Coronary artery (tissue), 2 donors: ENCODE measurements around the gene ACLY.

Source experiments
- DNase-seq: peaks from one replicate; pipeline ENCODE4 v3.0.0-alpha.2; 2017; ENCODE audit warnings: low spot score
- H3K27ac ChIP-seq, 2 donors: fragments of 200-600 bp; sonication (generic); one replicate each; pipeline ENCODE4 v1.5.1; 2016 to 2019
- H3K4me3 ChIP-seq: fragments of 200-600 bp; sonication (generic); 2 replicates; pipeline ENCODE4 v1.5.1; 2016; ENCODE audit warnings: mild to moderate bottlenecking, moderate library complexity
- TF ChIP-seq, protein P1 (sequence below): fragments of 200-600 bp; sonication (generic); IDR thresholded peaks from one replicate; pipeline ENCODE4 v1.5.1; 2019; ENCODE audit warnings: antibody characterized with exemption

Gene ACLY

DNA sequence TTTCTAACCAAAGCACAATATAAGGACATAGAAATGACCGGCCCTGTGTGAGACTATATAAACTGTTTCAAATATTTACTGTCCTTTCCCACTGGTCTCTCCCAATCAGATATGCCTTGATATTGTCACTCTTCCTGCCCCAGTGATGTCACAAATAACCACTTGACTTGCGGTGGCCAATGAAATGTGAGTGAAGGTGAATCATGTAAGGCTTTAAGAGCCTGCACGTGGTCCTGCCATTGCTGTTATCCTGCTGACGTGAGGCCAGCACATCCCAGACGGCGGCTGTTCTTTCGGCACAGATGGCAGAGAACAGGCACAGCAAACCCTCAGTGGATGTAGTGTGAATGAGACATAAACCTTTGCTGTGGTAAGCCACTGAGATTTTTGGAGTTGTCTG lies 48.1 kb downstream of the ACLY start:
- DNase-seq: no peak
- Histone ChIP-seq H3K4me3 (no peak overlapping the region), H3K27ac (no peak overlapping the region)
- TF ChIP-seq, protein P1, sequence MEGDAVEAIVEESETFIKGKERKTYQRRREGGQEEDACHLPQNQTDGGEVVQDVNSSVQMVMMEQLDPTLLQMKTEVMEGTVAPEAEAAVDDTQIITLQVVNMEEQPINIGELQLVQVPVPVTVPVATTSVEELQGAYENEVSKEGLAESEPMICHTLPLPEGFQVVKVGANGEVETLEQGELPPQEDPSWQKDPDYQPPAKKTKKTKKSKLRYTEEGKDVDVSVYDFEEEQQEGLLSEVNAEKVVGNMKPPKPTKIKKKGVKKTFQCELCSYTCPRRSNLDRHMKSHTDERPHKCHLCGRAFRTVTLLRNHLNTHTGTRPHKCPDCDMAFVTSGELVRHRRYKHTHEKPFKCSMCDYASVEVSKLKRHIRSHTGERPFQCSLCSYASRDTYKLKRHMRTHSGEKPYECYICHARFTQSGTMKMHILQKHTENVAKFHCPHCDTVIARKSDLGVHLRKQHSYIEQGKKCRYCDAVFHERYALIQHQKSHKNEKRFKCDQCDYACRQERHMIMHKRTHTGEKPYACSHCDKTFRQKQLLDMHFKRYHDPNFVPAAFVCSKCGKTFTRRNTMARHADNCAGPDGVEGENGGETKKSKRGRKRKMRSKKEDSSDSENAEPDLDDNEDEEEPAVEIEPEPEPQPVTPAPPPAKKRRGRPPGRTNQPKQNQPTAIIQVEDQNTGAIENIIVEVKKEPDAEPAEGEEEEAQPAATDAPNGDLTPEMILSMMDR: no peak

DNA sequence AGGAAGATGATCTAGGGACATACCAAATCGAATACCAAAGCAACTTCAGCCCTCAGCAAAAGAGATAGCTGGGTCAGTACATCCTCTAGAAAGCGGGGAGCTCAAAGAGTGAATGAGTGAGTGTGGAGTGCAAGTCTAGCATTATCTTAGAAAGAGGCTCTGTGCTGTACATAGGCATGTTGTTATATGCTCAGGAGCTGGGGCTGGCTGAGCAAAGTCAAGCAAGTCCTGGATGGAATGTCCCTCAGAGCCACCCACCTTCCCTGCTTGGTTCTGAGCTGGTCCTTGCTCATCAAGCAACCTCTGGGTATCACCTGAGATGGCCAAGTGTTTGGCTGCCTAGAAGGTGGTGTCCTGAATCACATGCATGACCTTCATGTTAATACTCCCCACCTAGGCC lies 48.7 kb downstream of the ACLY start:
- DNase-seq: no peak
- no peak overlapping the region for H3K27ac ChIP-seq
- H3K4me3 ChIP-seq: no peak overlapping the region
- TF ChIP-seq, protein P1: no peak

DNA sequence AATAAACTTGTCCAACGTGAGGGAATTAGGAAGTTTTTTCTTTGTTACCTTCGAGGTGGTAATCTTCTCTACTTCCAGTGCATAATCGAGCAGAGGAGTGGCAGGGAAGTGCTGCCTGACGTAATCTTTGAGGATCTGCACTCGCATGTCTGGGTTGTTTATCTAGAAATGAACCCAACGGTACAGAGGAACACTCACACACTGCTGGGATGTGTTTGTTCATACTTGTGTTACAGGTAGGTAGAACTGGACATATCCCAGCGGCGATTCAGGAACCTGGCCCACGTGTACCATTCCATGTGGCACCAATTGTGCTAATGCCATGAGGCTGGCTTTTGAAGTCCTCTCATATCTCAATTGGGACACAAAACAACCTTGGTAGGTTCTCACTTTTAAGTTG lies 49.3 kb downstream of the ACLY start:
- DNase-seq: no peak
- H3K4me3 ChIP-seq: no peak overlapping the region
- TF ChIP-seq, protein P1: no peak
- no peak overlapping the region for H3K27ac ChIP-seq

DNA sequence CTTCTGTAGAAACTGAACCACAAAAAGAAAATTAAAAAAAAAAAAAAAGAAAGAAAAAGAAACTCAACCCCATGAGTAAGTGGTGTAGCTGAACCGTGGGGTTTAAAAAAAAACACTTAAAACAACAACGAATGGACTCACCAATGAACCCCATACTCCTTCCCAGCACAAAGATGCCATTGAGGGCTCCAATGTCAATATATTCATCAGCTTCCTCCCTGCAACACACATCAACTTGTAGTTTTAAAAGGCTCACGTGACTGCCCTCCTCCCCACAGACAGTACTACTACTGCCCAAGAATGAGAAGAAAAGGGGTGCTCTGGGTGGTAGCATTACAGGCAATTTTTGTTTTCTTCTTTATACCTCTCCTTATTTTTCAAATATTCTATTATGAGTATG lies 50.2 kb downstream of the ACLY start:
- TF ChIP-seq, protein P1: no peak
- no peak overlapping the region for H3K4me3 ChIP-seq
- H3K27ac ChIP-seq: no peak overlapping the region
- DNase-seq: no peak

DNA sequence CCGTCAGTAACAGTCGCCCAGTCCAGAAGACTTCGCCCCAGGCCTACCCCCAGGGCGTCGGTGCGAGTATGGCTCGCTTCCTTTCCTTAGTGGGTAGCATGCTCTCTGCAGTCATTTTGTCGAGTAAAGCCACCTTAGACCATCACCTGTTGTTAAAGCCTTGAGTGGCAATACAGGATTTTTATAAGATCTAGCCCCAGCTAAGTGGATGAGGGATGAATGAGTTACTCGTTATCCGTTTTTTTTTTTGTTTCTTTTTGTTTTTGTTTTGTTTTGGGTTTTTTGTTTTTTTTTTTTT lies 53.2 kb downstream of the ACLY start:
- H3K27ac ChIP-seq: peak overlapping the region in 1 of 2 donors; percentile 95
- H3K4me3 ChIP-seq: peak overlapping the region; percentile 96
- TF ChIP-seq, protein P1: no peak
- no peak for DNase-seq

DNA sequence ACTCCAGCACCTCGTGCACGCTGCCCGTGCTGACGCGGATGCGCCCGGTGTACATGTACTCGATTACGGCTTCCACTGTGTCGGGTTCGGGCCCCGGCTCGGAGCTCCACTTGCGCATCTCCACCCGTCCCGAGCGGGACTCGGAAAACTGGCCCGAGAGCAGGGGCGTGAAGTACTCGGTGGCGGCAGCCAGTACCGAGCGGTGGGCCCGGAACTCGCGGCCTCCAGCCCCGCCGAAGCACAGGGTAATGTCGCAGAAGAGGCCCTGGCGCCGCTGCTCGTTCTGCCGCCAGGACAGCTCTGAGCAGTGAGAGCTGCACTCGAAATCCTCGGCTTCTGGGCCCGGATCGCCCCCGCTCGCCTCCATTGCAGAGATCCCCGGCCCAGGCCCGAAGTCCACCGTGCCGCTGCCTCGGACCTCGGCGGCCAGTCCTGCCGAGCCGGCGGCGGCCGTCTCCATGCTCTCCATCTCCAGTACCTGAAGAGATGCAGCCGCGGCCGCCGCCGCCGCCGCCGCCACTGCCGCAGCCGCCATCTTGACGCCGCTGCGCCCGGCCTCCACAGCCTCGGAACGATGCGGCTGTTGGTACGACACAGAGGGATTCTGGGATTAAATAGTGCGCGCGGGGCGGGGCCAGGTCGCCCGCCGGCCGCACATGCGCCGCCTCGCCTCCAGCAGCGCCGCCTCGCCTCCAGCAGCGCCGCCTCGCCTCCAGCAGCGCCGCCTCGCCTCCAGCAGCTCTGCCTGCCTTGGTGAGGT lies 53.7 kb downstream of the ACLY start, which contains the start of gene KLHL11:
KLHL11 (minus strand) TSS at position 588 of the 760 bp plus-strand sequence; CDS start at position 535, 53 bp downstream.
- Histone ChIP-seq H3K27ac (peak within 1 kb of the TSS; percentile 87 to 95), H3K4me3 (peak within 1 kb of the TSS; percentile 96)
- TF ChIP-seq, protein P1: no peak
- DNase-seq: peak; percentile 89

DNA sequence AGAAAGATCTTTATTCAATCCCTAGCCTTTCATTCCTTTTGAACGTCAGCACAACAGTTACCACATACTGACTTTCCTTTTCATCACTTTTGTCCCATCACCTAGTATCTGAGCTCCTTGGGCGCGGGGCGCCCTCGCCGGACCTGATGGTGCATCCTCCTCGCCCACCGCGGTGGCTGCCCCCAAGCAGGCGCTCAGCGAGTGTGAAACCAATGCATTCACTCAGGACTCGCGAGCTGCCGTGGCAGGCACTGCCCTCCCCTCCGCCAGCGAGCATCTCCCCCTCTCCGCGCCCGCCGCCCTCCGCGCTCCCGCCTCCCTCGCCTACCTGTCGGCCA lies 54.3 kb downstream of the ACLY start:
- TF ChIP-seq, protein P1: no peak

More for the DNA sequence above, 54.3 kb downstream of the ACLY start:
- DNase-seq: no peak
- Histone ChIP-seq H3K27ac (peak overlapping the region; percentile 87 to 95), H3K4me3 (peak overlapping the region; percentile 96)
